Stimulated activated naive CD4-positive, alpha-beta T cell treated with Interleukin-2 at 50 U/mL for 16 hours (primary cell): Measurements from ENCODE around the gene ALPG.

Experiments
- DNase-seq: peaks from one replicate; lab custom pipeline; 2025; lab: John Stamatoyannopoulos, UW

ALPG gene

DNA sequence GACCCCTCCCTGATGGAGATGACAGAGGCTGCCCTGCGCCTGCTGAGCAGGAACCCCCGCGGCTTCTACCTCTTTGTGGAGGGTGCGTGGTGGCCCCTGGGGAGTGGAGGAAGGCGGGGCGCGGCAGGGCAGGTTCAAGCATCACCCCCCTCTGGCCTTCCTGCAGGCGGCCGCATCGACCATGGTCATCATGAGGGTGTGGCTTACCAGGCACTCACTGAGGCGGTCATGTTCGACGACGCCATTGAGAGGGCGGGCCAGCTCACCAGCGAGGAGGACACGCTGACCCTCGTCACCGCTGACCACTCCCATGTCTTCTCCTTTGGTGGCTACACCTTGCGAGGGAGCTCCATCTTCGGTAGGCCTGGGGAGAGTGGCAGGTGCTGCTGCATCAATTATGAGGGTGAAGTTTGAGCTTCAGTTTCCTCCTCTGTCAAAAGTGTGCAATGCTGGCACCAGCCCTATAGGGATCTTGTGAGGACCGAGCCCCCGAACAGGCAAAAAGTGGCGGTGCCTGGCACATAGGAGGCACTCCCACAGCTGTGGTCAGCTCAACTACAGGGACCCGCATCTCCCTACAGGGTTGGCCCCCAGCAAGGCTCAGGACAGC is 51.5 kb downstream of the ALPG start:
- no peak for DNase-seq

DNA sequence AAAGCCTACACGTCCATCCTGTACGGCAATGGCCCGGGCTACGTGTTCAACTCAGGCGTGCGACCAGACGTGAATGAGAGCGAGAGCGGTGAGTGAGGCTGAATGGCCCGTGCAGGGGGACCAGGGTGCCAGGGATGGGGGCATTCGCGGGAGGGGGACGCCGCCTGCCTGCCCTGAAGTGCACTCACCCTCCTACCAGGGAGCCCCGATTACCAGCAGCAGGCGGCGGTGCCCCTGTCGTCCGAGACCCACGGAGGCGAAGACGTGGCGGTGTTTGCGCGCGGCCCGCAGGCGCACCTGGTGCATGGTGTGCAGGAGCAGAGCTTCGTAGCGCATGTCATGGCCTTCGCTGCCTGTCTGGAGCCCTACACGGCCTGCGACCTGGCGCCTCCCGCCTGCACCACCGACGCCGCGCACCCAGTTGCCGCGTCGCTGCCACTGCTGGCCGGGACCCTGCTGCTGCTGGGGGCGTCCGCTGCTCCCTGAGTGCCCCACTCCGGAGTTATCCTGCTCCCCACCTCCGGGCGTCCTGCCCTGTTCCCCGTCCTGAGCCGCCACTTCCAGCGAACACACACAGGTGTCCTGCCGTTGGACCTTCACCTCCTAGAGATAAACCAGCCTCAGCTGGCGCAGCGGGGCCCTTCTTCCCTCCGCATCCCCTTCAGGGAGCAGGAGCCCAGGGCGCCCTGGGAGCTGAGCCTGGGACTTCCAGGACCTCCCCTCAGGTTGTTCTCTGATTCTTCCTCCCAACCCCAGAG is 52.2 kb downstream of the ALPG start:
- DNase-seq = no peak

DNA sequence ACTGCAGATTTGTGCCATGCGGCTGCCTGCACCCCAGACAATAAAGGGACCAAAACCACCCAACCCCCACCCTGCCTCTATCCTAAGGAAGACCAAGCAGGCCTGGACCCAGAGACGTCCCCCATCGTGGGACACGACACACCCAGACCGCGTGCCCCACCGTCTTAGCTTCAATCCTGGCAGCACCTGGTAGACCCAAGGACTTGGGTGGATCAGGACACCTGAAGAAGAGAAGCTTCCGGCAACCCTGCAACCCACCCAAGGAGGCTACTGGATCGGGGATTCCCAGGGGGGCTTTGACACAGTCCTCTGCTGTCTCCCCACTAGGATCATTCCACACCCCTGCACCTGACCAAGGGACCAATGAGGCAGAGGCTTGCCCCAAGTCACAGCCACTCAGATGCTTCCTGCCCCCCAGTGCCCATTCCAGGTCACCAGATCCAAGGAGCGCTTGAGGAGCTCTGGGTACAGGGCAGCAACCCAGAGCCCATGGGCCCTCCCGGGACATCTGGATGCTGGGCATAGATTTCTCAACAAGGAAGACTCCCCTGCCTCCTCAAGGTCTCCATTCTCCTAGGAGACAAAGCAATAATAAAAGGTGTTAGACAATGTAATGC is 52.9 kb downstream of the ALPG start:
- no peak for DNase-seq

DNA sequence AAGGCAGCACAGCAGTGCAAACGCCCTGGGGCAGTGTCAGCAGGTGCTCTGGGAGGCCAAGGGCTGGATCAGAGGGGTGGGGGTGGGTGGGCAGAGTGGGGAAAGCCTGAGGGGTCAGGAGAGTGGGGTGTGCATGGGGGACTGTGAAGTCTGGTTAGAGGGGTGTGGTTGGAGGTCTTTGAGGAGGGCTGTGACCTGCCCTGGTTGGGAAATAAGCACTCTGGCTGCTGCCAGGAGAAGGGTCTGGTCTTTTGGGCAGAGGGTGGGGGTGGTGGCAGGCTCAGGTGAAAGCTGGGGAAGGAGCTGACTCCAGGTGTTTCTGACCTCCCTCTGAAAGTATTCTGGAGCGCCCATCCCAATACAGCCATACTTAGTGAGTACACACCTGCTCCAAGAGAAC is 53.5 kb downstream of the ALPG start:
- no peak for DNase-seq
